ENCODE results near the gene SPP1. TPM values are rescaled to one million over a fixed set of nuclear protein-coding genes. Genes with fewer than 3 reads are reported as not detected.

Gene SPP1
- total RNA-seq, 1 donor from 2014 or later: 0.54 TPM

DNA sequence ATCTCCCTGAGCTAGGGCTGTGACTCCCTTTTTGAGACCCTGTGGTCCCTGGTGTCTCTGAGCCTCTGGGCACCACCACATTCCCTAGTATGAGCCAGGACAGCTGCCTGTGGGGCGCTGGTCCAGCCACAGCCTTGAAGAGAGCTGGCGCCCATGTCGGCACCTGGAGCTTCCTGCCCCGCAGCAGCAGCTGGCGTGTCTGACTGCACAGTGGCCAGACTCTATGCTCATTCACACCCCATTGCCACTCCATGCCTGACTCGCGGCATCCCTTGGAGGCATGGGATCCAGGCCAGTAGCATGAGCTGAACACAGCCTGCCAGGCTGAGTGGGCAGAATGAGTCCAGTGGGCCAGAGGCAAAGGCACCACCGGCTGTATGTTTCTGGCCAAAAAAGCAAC is 8.3 kb upstream of the SPP1 start:
- DNase-seq: no peak
- Mint-ChIP-seq H3K36me3 (ENCODE audit: low read depth) (no peaks in the 10 kb centered on the region), H3K4me3 (no peak overlapping the region), H3K9me3 (no peaks in the 10 kb centered on the region), H3K4me1 (no peaks in the 10 kb centered on the region), H3K27me3 (peaks cover 34% of the 10 kb centered on the region), H3K27ac (no peak overlapping the region)
- intact Hi-C loops (cut with micrococcal nuclease): no loop called here

DNA sequence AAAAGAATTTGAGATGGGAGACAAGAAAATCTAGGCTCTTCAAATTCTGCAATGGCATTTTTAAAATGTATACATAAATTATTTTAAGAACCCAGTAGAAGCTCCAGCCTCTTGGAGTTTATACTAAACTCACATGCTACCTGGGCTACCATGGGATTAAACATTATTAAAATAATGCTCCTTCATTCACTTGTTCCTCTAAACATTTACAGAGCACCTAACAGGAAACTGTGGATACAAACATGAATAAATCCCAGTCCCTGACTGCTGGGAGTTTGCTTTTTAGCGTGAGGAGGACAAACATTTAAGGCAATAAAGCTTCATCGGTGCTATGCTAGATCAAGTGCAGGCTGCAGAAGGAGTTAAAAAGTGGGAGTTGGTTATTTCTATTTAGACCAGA is 5.4 kb upstream of the SPP1 start:
- H3K27me3 Mint-ChIP-seq: peaks cover 40% of the 10 kb centered on the region
- H3K9me3 Mint-ChIP-seq: no peaks in the 10 kb centered on the region
- H3K36me3 Mint-ChIP-seq (ENCODE audit: low read depth): no peaks in the 10 kb centered on the region
- H3K4me1 Mint-ChIP-seq: no peaks in the 10 kb centered on the region
- DNase-seq: no peak
- intact Hi-C loops (cut with micrococcal nuclease): loop anchor here (5.0 to 10.0 kb wide), 2 partner anchors 73 to 295 kb away; no protein-coding TSS in a partner anchor
- no peak overlapping the region for H3K4me3 Mint-ChIP-seq
- H3K27ac Mint-ChIP-seq: no peak overlapping the region

DNA sequence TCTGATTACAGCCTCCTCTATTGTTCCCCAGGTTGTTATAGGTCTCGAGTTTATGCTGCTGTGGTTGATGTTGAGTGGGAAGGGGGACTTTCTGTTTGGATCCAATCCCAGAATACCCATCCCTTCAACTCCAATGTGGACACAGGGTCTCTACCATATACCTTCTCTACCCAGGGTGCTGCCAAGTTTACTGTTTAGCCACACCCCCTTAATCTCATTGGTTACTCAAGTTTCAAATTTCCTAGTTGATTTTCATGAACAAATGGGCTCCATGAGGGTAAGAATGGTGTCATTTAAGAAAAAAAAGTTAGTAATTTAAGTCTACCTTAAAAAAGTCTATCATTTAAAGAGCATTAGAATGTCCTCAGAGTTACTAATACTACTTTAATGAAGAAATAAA is 3.6 kb upstream of the SPP1 start:
- Mint-ChIP-seq H3K4me1 (peaks cover 4% of the 10 kb centered on the region), H3K27ac (no peak overlapping the region), H3K4me3 (no peak overlapping the region), H3K27me3 (peaks cover 48% of the 10 kb centered on the region), H3K36me3 (ENCODE audit: low read depth) (no peaks in the 10 kb centered on the region), H3K9me3 (no peaks in the 10 kb centered on the region)
- intact Hi-C loops (cut with micrococcal nuclease): loop anchor here (5.0 to 10.0 kb wide), 2 partner anchors 75 to 297 kb away; no protein-coding TSS in a partner anchor
- DNase-seq: no peak

DNA sequence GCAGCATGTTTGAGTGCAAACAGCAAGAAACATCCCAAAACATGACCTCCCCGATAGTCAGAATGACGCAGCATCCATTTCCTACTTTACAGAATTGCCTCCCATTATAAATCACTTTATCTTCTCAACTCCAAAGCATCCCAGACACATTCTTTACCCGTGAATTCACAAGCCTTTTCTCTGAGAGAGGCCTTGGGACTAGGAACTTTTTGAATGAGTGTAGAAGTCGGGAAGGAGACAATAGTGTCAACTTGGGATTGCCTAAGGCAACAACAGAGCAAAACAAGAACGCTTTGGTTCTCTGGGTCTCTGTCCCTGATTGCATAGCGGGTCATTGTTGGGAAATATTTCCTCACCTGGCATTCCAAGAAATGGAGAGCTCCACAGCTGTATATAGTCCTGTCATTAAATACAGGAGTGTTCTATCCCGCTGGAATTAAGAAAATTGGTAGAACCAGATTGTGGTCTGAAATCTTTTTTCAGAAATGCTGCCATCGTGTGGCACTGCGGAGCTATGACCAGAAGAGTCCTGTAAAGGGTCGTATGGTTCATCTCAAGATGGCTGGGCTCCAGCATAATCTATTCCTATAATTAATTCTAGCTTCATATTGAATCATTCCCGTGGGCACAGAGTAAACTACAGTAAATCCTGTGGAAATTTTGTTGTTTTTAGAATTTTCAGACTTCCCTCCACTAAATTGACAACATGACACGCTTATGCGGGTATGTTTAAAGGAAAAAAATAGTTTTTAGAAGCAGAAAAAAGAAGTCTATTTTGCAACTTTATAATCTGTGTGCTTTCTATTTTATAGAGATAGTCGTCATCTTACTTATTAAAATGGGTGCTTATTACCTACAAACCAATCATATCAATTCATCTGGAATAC is 2.0 kb upstream of the SPP1 start:
- H3K4me1 Mint-ChIP-seq: peaks cover 4% of the 10 kb centered on the region
- peak; percentile 77 for DNase-seq
- intact Hi-C loops (cut with micrococcal nuclease): loop anchor here (1.0 to 10.0 kb wide), 4 partner anchors 76 to 299 kb away; no protein-coding TSS in a partner anchor
- no peaks in the 10 kb centered on the region for H3K36me3 Mint-ChIP-seq (ENCODE audit: low read depth)
- peaks cover 49% of the 10 kb centered on the region for H3K27me3 Mint-ChIP-seq
- H3K9me3 Mint-ChIP-seq: no peaks in the 10 kb centered on the region
- no peak overlapping the region for H3K4me3 Mint-ChIP-seq
- no peak overlapping the region for H3K27ac Mint-ChIP-seq

DNA sequence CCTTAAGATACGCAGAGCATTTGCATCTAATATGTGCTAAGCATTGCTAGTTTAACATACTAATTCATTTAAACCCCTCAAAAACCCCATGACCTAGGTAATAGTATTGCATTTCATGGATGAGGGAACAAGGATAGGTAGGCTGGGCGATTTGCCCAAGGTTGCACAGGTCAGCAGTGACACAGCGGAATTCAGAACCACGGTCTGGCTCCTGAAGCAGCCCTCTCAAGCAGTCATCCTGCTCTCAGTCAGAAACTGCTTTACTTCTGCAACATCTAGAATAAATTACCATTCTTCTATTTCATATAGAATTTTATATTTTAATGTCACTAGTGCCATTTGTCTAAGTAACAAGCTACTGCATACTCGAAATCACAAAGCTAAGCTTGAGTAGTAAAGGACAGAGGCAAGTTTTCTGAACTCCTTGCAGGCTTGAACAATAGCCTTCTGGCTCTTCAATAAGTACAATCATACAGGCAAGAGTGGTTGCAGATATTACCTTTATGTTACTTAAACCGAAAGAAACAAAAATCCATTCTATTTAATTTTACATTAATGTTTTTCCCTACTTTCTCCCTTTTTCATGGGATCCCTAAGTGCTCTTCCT is 555 bp upstream of the SPP1 start:
- Mint-ChIP-seq H3K27me3 (peaks cover 47% of the 10 kb centered on the region), H3K9me3 (no peaks in the 10 kb centered on the region), H3K4me1 (peaks cover 4% of the 10 kb centered on the region), H3K4me3 (peak overlapping the region; percentile 36), H3K36me3 (ENCODE audit: low read depth) (no peaks in the 10 kb centered on the region), H3K27ac (no peak overlapping the region)
- intact Hi-C loops (cut with micrococcal nuclease): loop anchor here (5.0 to 10.0 kb wide), 2 partner anchors 78 to 300 kb away; no protein-coding TSS in a partner anchor
- DNase-seq: no peak

DNA sequence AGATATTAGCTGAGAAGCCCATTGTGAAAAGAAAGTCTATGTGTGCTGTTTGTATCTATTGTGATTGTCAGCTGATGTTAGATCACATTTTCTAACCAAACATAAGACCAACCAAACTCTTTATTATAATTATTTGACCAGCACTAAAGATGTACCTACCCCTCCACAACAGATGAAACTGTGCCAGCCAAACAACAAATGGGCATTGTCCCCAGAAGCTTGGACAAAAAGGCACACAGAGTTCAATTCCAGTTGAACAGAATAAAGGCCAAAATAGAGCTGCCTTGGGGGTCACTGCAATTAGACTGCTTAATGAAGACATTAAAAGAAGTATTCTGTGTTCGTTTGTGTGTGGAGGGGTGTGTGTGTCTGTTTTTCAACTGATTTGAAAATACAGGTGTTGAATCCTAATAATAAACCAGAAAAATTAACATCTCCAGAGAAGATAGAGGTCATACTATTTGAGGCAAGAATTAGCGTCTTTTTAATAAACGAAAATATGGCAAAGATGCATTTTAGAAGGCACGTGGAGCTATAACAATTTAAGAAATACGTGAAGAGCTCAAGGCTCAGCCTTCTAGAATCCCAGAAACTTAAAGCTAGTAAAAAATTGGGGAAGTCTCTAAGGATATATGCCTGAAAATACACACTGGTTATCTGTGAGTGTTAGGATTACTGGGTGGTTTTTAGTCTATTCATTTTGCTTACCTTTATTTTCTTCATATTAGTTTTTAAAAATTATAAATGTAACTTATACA is 2.2 kb downstream of the SPP1 start:
- Mint-ChIP-seq H3K9me3 (no peaks in the 10 kb centered on the region), H3K27ac (no peak overlapping the region), H3K27me3 (peaks cover 35% of the 10 kb centered on the region), H3K36me3 (ENCODE audit: low read depth) (no peaks in the 10 kb centered on the region), H3K4me3 (no peak overlapping the region), H3K4me1 (peaks cover 4% of the 10 kb centered on the region)
- intact Hi-C loops (cut with micrococcal nuclease): loop anchor here (10.0 kb wide), 1 partner anchor 303 kb away; no protein-coding TSS in a partner anchor
- no peak for DNase-seq

DNA sequence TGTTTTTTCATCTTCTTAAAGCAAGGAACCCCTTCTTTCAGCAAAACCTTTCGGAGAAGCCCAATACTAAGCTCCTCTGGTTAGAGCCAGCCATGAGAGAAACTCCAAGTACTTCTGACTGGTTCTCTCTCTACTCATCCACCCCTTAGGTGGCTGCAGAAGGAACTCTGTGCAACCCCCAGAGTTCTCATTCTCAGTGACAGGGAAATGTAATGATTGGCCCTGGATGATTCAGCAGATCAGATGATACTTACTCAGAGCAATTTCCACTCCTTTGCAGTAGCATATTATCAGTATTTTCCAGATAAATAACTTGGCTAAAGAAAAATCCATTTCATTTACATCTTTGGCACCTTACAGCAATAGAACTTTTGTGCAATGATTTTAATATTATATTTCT is 3.2 kb downstream of the SPP1 start:
- Mint-ChIP-seq H3K27ac (no peak overlapping the region), H3K27me3 (peaks cover 30% of the 10 kb centered on the region), H3K9me3 (no peaks in the 10 kb centered on the region), H3K36me3 (ENCODE audit: low read depth) (no peaks in the 10 kb centered on the region), H3K4me1 (peaks cover 4% of the 10 kb centered on the region), H3K4me3 (no peak overlapping the region)
- DNase-seq: no peak
- intact Hi-C loops (cut with micrococcal nuclease): loop anchor here (10.0 kb wide), 1 partner anchor 304 kb away; no protein-coding TSS in a partner anchor

DNA sequence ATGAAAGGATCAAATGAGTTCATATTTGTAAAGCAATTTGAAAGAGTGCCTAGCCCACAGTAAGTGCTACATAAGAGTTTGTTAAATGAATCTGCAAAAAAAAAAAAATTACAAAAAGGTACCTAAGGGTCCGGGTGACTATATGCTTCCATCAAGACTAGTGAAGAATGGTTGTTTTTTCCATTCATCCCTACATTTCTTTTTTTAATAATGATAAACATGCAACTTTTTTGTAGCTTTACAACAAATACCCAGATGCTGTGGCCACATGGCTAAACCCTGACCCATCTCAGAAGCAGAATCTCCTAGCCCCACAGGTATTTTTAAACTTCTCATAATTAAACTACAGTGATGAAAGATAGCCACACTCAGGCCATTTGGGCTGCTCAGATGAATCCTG is 4.3 kb downstream of the SPP1 start:
- no peak for DNase-seq
- Mint-ChIP-seq H3K36me3 (ENCODE audit: low read depth) (no peaks in the 10 kb centered on the region), H3K4me3 (no peak overlapping the region), H3K4me1 (peaks cover 4% of the 10 kb centered on the region), H3K9me3 (no peaks in the 10 kb centered on the region), H3K27ac (no peak overlapping the region), H3K27me3 (peaks cover 36% of the 10 kb centered on the region)
- intact Hi-C loops (cut with micrococcal nuclease): loop anchor here (10.0 kb wide), 1 partner anchor 305 kb away; no protein-coding TSS in a partner anchor

DNA sequence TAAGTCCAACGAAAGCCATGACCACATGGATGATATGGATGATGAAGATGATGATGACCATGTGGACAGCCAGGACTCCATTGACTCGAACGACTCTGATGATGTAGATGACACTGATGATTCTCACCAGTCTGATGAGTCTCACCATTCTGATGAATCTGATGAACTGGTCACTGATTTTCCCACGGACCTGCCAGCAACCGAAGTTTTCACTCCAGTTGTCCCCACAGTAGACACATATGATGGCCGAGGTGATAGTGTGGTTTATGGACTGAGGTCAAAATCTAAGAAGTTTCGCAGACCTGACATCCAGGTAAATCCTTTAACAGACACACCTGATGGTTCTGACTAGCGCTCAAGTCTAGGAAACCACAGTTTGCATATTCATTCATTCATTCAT is 6.0 kb downstream of the SPP1 start:
- no peaks in the 10 kb centered on the region for H3K4me1 Mint-ChIP-seq
- intact Hi-C loops (cut with micrococcal nuclease): no loop called here
- no peak for DNase-seq
- H3K9me3 Mint-ChIP-seq: no peaks in the 10 kb centered on the region
- no peaks in the 10 kb centered on the region for H3K36me3 Mint-ChIP-seq (ENCODE audit: low read depth)
- no peak overlapping the region for H3K4me3 Mint-ChIP-seq
- H3K27me3 Mint-ChIP-seq: peaks cover 35% of the 10 kb centered on the region
- H3K27ac Mint-ChIP-seq: no peak overlapping the region

DNA sequence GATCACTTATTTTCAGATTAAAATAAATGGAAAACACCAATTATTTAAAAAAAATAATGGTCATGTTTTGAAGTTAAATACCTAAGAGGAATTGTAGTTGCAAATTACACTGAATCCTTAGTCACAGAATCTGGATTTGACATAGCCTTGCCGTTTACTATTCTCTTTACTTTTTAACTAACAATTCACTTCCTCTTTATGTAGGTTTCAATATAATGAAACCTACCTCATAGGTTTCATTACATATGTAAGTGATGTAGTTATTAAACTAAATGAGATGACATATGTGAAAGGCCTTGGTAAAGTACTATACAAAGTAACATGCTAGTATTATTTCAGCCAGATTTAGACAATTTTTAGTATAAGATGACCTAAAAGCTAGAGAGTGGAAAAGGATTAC is 6.5 kb downstream of the SPP1 start:
- Mint-ChIP-seq H3K4me1 (no peaks in the 10 kb centered on the region), H3K27me3 (peaks cover 33% of the 10 kb centered on the region), H3K4me3 (no peak overlapping the region), H3K27ac (no peak overlapping the region), H3K36me3 (ENCODE audit: low read depth) (no peaks in the 10 kb centered on the region), H3K9me3 (no peaks in the 10 kb centered on the region)
- DNase-seq: no peak
- intact Hi-C loops (cut with micrococcal nuclease): no loop called here

DNA sequence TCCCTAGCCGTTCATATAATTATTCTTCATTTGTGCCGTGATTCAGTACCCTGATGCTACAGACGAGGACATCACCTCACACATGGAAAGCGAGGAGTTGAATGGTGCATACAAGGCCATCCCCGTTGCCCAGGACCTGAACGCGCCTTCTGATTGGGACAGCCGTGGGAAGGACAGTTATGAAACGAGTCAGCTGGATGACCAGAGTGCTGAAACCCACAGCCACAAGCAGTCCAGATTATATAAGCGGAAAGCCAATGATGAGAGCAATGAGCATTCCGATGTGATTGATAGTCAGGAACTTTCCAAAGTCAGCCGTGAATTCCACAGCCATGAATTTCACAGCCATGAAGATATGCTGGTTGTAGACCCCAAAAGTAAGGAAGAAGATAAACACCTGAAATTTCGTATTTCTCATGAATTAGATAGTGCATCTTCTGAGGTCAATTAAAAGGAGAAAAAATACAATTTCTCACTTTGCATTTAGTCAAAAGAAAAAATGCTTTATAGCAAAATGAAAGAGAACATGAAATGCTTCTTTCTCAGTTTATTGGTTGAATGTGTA is 7.0 kb downstream of the SPP1 start:
- Mint-ChIP-seq H3K36me3 (ENCODE audit: low read depth) (no peaks in the 10 kb centered on the region), H3K9me3 (no peaks in the 10 kb centered on the region), H3K4me3 (no peak overlapping the region), H3K27ac (no peak overlapping the region), H3K27me3 (peaks cover 32% of the 10 kb centered on the region), H3K4me1 (no peaks in the 10 kb centered on the region)
- intact Hi-C loops (cut with micrococcal nuclease): no loop called here
- DNase-seq: no peak

DNA sequence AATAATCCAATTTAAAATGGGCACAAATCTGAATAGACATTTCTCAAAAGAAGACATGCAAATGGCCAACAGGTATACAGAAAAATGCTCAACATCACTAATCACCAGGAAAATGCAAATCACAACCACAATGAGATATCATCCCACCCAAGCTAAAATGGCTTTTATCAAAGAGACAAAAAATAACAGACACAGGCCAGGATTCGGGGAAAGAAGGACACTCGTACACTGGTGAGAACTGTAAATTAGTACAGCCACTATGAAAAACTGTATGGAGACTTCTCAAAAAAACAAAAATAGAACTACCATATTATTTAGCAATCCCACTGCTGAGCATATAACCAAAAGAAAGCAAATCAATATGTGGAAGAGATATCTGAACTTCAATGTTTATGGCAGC is 8.5 kb downstream of the SPP1 start:
- DNase-seq: no peak
- H3K36me3 Mint-ChIP-seq (ENCODE audit: low read depth): no peaks in the 10 kb centered on the region
- no peak overlapping the region for H3K27ac Mint-ChIP-seq
- intact Hi-C loops (cut with micrococcal nuclease): no loop called here
- H3K4me3 Mint-ChIP-seq: no peak overlapping the region
- no peaks in the 10 kb centered on the region for H3K4me1 Mint-ChIP-seq
- peaks cover 31% of the 10 kb centered on the region for H3K27me3 Mint-ChIP-seq
- no peaks in the 10 kb centered on the region for H3K9me3 Mint-ChIP-seq

DNA sequence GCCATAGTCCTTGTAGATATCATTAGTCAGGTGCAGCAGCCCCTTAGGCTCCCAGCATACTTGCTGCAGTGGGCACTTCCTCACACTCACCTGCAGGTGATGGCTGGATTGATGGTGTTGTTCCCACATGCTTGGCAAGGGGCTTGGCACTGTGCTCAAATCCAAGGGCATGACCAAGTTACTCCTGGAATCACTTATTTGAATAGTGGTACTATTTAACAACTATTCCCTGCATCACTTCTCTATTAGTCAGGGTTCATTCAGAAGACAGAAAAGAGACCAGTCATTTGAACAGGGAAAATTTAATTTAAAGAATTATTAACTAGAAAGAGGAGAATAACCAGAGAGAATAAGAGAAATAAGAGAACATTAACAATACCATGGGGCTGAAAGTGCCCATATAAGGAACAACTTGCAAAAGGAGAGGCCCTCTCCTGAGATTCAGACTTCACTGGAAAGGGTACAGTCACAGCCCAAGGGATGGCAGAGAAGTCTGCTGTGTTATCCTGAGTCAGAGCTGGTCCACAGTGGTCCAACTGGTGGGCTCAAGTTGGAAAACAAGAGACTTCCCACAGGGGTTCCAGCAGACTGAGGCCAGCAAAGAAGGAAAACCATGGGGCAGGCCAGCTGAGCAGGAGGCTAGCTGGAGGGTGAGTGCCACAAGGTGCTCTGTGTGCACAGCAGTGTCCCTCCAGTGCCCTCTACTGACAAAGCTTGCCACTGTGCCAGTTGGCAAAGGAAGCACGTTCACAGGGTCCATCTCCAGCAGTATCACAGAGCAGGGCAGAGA is 9.8 kb downstream of the SPP1 start:
- H3K4me3 Mint-ChIP-seq: no peak overlapping the region
- peaks cover under 1% of the 10 kb centered on the region for H3K4me1 Mint-ChIP-seq
- H3K36me3 Mint-ChIP-seq (ENCODE audit: low read depth): no peaks in the 10 kb centered on the region
- intact Hi-C loops (cut with micrococcal nuclease): no loop called here
- H3K9me3 Mint-ChIP-seq: no peaks in the 10 kb centered on the region
- peaks cover 27% of the 10 kb centered on the region for H3K27me3 Mint-ChIP-seq
- no peak overlapping the region for H3K27ac Mint-ChIP-seq
- peak; percentile 79 for DNase-seq

Measured in activated CD4-positive, alpha-beta T cell treated with anti-CD3 and anti-CD28 coated beads, Interleukin-2, amount 10 ng/mL, durations not matched to agents 24 days and 14 days (primary cell).